ENCODE measurements around the gene LRRC56. TPM values are rescaled to one million over a fixed set of nuclear protein-coding genes. Genes with fewer than 3 reads are reported as not detected.

The LRRC56 gene
- total RNA-seq, 1 experiment from 2014 or later, result 3.4 TPM

GRCh38 chr11:551596-551995, 14.3 kb downstream of the LRRC56 start:
- ChIA-PET CTCF (interaction anchor here (0.7 to 1.1 kb wide), 3 partner anchors 24 to 204 kb away, joined by 3 to 4 read pairs (median 3); no protein-coding TSS in a partner anchor), POLR2A (no interaction called here)
- Mint-ChIP-seq H3K4me1 (peaks cover 3% of the 10 kb centered on the region; the same call in 1 of the 2 replicates), H3K4me3 (no peak overlapping the region), H3K27me3 (ENCODE audit: low read depth) (peaks cover 7% of the 10 kb centered on the region), H3K9me3 (no peaks in the 10 kb centered on the region), H3K27ac (no peak overlapping the region), H3K36me3 (no peaks in the 10 kb centered on the region)
- no peak for DNase-seq (ENCODE audit: low spot score)
- no peak for TF ChIP-seq NR3C1 (CRISPR knock-in tag; conservative IDR thresholded peaks at IDR 0.05; ENCODE audit: low read depth)
- TF ChIP-seq JAZF1 (CRISPR knock-in tag; IDR thresholded peaks at IDR 0.05), result no peak
- no peak for TF ChIP-seq SP1 (CRISPR knock-in tag; conservative IDR thresholded peaks at IDR 0.05)
- TF ChIP-seq GRHL2 (CRISPR knock-in tag; IDR thresholded peaks at IDR 0.05; ENCODE audit: insufficient replicate concordance, severe bottlenecking), result no peak
- TF ChIP-seq AR (CRISPR knock-in tag; IDR thresholded peaks at IDR 0.05), result no peak
- TF ChIP-seq FOXP1 (CRISPR knock-in tag; IDR thresholded peaks at IDR 0.05; ENCODE audit: borderline replicate concordance), result no peak
- no peak for TF ChIP-seq MLX (CRISPR knock-in tag; IDR thresholded peaks at IDR 0.05)
- no peak for TF ChIP-seq TP53 (CRISPR knock-in tag; IDR thresholded peaks at IDR 0.05)
- TF ChIP-seq ZNF425 (CRISPR knock-in tag; conservative IDR thresholded peaks at IDR 0.05), result no peak
- no peak for TF ChIP-seq ZBTB43 (CRISPR knock-in tag; IDR thresholded peaks at IDR 0.05)
- no peak for TF ChIP-seq SMAD3 (CRISPR knock-in tag; IDR thresholded peaks at IDR 0.05; ENCODE audit: borderline replicate concordance)
- no peak for TF ChIP-seq NFATC4 (CRISPR knock-in tag; IDR thresholded peaks at IDR 0.05)
- TF ChIP-seq ZNF671 (CRISPR knock-in tag; IDR thresholded peaks at IDR 0.05), result no peak
- TF ChIP-seq IRF1 (CRISPR knock-in tag; IDR thresholded peaks at IDR 0.05), result no peak
- TF ChIP-seq USF2 (CRISPR knock-in tag; IDR thresholded peaks at IDR 0.05), result no peak
- no peak for TF ChIP-seq ZMAT4 (CRISPR knock-in tag; IDR thresholded peaks at IDR 0.05)
- no peak for TF ChIP-seq TCF7 (CRISPR knock-in tag; IDR thresholded peaks at IDR 0.05; ENCODE audit: low read depth)
- no peak for TF ChIP-seq E2F4 (CRISPR knock-in tag; IDR thresholded peaks at IDR 0.05; ENCODE audit: borderline replicate concordance, low read depth)
- no peak for TF ChIP-seq STAT6 (CRISPR knock-in tag; conservative IDR thresholded peaks at IDR 0.05; ENCODE audit: low read depth)
- no peak for ATAC-seq
